Trophoblast cell (in vitro differentiated cells and primary cell): ENCODE measurements around the gene NR3C1.

Experiments
- DNase-seq, 2 donors: peaks; one replicate each; pipeline ENCODE4 v3.0.0-alpha.2; 2016
- H2AFZ ChIP-seq: 2 replicates; pipeline ENCODE4 v1.6.1; 2013; ENCODE audit warnings: low read length, moderate library complexity, mild to moderate bottlenecking; ENCODE audit not compliant: insufficient read depth, poor library complexity
- H2AK5ac ChIP-seq: 2 replicates; pipeline ENCODE4 v1.6.1; 2013; ENCODE audit warnings: mild to moderate bottlenecking, low read length
- H2BK120ac ChIP-seq: 2 replicates; pipeline ENCODE4 v1.6.1; 2013; ENCODE audit warnings: low read length, mild to moderate bottlenecking, moderate library complexity; ENCODE audit not compliant: insufficient read depth, poor library complexity
- H2BK12ac ChIP-seq: 2 replicates; pipeline ENCODE4 v1.6.1; 2013; ENCODE audit warnings: mild to moderate bottlenecking, low read length, moderate library complexity
- H2BK5ac ChIP-seq: 2 replicates; pipeline ENCODE4 v1.6.1; 2013; ENCODE audit warnings: low read length, low read depth, moderate library complexity, mild to moderate bottlenecking; ENCODE audit not compliant: poor library complexity
- H3K14ac ChIP-seq: 2 replicates; pipeline ENCODE4 v1.6.1; 2013; ENCODE audit warnings: mild to moderate bottlenecking, low read length
- H3K18ac ChIP-seq: 2 replicates; pipeline ENCODE4 v1.6.1; 2013; ENCODE audit warnings: mild to moderate bottlenecking, low read length
- H3K23ac ChIP-seq: 2 replicates; pipeline ENCODE4 v1.6.1; 2013; ENCODE audit warnings: low read length
- H3K27ac ChIP-seq: 2 replicates; pipeline ENCODE4 v1.5.1; 2013; ENCODE audit warnings: low read depth, mild to moderate bottlenecking, inconsistent platforms, low read length, moderate library complexity
- H3K27me3 ChIP-seq: 2 replicates; pipeline ENCODE4 v1.6.1; 2013; ENCODE audit warnings: inconsistent platforms, mild to moderate bottlenecking, low read length, moderate library complexity; ENCODE audit not compliant: insufficient read depth
- H3K36me3 ChIP-seq, 2 experiments: 1 replicate in 1 of 2; 2 replicates in 1 of 2; pipeline ENCODE4 v1.6.1; 2013; ENCODE audit warnings: low read length in 2 of 2, mild to moderate bottlenecking in 2 of 2, moderate library complexity in 1 of 2; ENCODE audit not compliant: insufficient read depth in 2 of 2, control insufficient read depth in 1 of 2
- H3K4ac ChIP-seq: 2 replicates; pipeline ENCODE4 v1.6.1; 2013; ENCODE audit warnings: low read depth, mild to moderate bottlenecking, low read length, moderate library complexity
- H3K4me1 ChIP-seq, 2 experiments: 1 replicate in 1 of 2; 2 replicates in 1 of 2; pipeline ENCODE4 v1.6.1; 2013; ENCODE audit warnings: low read length in 2 of 2, mild to moderate bottlenecking in 2 of 2, moderate library complexity in 1 of 2; ENCODE audit not compliant: insufficient read depth in 2 of 2, control insufficient read depth in 1 of 2
- H3K4me2 ChIP-seq: 2 replicates; pipeline ENCODE4 v1.6.1; 2013; ENCODE audit warnings: inconsistent platforms, mild to moderate bottlenecking, low read length, moderate library complexity
- H3K4me3 ChIP-seq: 2 replicates; pipeline ENCODE4 v1.5.1; 2013; ENCODE audit warnings: mild to moderate bottlenecking, low read depth, low read length, inconsistent platforms
- H3K79me1 ChIP-seq: one replicate; pipeline ENCODE4 v1.6.1; 2013; ENCODE audit warnings: low read length
- H3K79me2 ChIP-seq: 2 replicates; pipeline ENCODE4 v1.6.1; 2013; ENCODE audit warnings: low read length, mild to moderate bottlenecking; ENCODE audit not compliant: control insufficient read depth, insufficient read depth, poor library complexity
- H3K9ac ChIP-seq: 2 replicates; pipeline ENCODE4 v1.6.1; 2013; ENCODE audit warnings: mild to moderate bottlenecking, low read length
- H3K9me3 ChIP-seq: 2 replicates; pipeline ENCODE4 v1.6.1; 2013; ENCODE audit warnings: low read depth, mild to moderate bottlenecking, control low read depth, inconsistent platforms, low read length; ENCODE audit not compliant: insufficient read depth
- H4K12ac ChIP-seq: 2 replicates; pipeline ENCODE4 v1.6.1; 2013; ENCODE audit warnings: low read depth, mild to moderate bottlenecking, low read length, moderate library complexity
- H4K8ac ChIP-seq: 2 replicates; pipeline ENCODE4 v1.6.1; 2013; ENCODE audit warnings: low read depth, mild to moderate bottlenecking, low read length, moderate library complexity
- H4K91ac ChIP-seq: one replicate; pipeline ENCODE4 v1.6.1; 2013; ENCODE audit warnings: low read depth, mild to moderate bottlenecking, low read length, moderate library complexity
- WGBS: extraction: QIAGEN DNeasy Blood & Tissue Kit; methylation state at CpG from one replicate; pipeline ENCODE4 v1.1.7; 2013; ENCODE audit warnings: missing lambda C conversion rate; ENCODE audit not compliant: insufficient read length, insufficient coverage; ENCODE audit errors: extremely low coverage; 5-methylcytosine and 5-hydroxymethylcytosine counted together

The NR3C1 gene

DNA sequence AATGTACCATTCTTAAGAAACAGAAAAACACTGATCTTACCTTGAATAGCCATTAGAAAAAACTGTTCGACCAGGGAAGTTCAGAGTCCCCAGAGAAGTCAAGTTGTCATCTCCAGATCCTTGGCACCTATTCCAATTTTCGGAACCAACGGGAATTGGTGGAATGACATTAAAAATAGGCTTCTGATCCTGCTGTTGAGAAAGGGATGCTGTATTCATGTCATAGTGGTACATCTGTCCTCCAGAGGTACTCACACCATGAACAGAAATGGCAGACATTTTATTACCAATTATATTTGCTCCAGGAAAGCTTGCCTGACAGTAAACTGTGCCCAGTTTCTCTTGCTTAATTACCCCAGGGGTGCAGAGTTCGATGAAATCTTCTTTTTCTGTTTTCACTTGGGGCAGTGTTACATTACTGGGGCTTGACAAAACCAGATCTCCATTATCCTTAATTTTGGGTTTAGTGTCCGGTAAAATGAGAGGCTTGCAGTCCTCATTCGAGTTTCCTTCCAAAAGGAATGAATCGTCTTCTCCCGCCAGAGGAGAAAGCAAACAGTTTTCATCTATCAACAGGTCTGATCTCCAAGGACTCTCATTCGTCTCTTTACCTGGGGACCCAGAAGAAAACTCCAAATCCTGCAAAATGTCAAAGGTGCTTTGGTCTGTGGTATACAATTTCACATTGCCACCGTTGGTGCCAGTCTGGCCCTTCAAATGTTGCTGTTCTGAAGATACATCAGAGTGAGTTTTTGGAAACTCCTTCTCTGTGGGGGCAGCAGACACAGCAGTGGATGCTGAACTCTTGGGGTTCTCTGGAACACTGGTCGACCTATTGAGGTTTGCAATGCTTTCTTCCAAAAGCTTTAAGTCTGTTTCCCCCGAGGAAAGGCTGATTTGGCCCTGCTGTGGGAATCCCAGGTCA is 3.6 kb downstream of the NR3C1 start:
- H3K9me3 ChIP-seq: no peaks in the 10 kb centered on the region
- H2AFZ ChIP-seq: no peak overlapping the region
- H3K4me1 ChIP-seq: peaks cover 0 to 5% of the 10 kb centered on the region in 2 experiments
- no peak overlapping the region for H2AK5ac ChIP-seq
- no peaks in the 10 kb centered on the region for H3K79me2 ChIP-seq
- no peak overlapping the region for H4K91ac ChIP-seq
- no CpG with 5 or more reads among the region's 12 CpGs for WGBS
- H4K12ac ChIP-seq: no peak overlapping the region
- no peak overlapping the region for H3K27ac ChIP-seq
- no peak for DNase-seq
- H2BK120ac ChIP-seq: no peak overlapping the region
- H3K23ac ChIP-seq: no peak overlapping the region
- H3K36me3 ChIP-seq: no peaks in the 10 kb centered on the region
- H2BK12ac ChIP-seq: no peak overlapping the region
- peaks cover 6% of the 10 kb centered on the region for H3K79me1 ChIP-seq
- H3K14ac ChIP-seq: no peak overlapping the region
- no peak overlapping the region for H3K4me2 ChIP-seq
- H3K4me3 ChIP-seq: no peak overlapping the region
- H3K9ac ChIP-seq: no peak overlapping the region
- no peak overlapping the region for H3K18ac ChIP-seq
- peaks cover 18% of the 10 kb centered on the region for H3K27me3 ChIP-seq
- no peak overlapping the region for H2BK5ac ChIP-seq
- H3K4ac ChIP-seq: no peak overlapping the region
- no peak overlapping the region for H4K8ac ChIP-seq

DNA sequence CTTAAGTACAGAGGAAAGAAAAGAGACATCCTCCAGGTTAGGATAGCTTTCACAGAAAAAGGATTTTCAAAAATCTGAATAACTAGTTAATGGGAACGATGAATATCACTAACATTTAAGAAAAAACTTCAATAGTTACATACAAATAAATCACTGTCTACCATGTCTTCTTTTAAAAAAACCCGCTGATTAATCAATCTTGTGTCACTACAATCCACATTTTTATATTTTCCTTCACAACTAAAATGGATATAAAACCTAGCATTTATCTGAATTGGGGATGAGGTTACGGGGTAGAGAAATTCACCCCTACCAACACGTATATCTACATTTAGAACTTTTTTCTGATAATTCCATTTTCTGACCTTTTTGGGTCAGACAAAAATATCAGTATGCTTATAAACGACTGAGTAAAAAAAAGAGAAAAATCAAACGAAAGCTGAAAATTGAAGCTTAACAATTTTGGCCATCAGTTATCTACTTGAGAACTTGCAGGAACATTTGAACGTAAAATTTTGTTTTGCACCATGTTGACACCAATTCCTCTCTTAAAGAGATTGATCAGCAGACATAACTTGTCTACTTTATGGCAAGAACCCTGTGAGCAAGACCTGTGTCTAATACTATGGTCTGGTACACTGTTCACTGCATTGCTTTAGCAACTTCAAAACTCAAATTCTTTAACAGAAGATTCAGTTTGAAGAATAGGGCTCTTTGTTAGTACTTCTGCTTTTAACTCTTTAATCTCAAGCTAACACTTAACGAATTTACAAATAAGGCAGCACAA is 4.8 kb downstream of the NR3C1 start:
- no peak overlapping the region for H2BK120ac ChIP-seq

DNA sequence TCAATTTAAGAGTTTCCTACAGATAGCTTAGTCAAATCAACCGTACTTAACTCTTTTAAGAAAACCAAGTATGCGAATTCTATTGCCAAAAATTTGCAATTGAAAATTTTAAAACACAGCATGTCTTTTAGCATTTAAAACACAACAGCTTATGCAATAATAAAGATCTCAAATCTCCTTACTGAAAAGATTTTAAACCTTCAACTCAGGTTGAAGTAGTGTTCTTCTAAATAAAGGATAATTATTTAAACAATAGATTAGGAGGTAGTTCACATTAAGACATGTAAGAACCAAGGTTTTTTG is 5.5 kb downstream of the NR3C1 start:
- no peaks in the 10 kb centered on the region for H3K79me1 ChIP-seq
- H3K36me3 ChIP-seq: no peaks in the 10 kb centered on the region
- no peak overlapping the region for H2BK5ac ChIP-seq
- H3K27me3 ChIP-seq: peaks cover 13% of the 10 kb centered on the region
- no peak overlapping the region for H3K23ac ChIP-seq
- H3K18ac ChIP-seq: no peak overlapping the region
- H4K12ac ChIP-seq: no peak overlapping the region
- no peak overlapping the region for H4K91ac ChIP-seq
- H3K9me3 ChIP-seq: no peaks in the 10 kb centered on the region
- H2BK12ac ChIP-seq: no peak overlapping the region
- H2BK120ac ChIP-seq: no peak overlapping the region
- H3K14ac ChIP-seq: no peak overlapping the region
- no peak overlapping the region for H3K4me3 ChIP-seq
- H4K8ac ChIP-seq: no peak overlapping the region
- no peak for DNase-seq
- no peak overlapping the region for H2AFZ ChIP-seq
- WGBS: no CpG with 5 or more reads among the region's 2 CpGs
- no peaks in the 10 kb centered on the region for H3K4me1 ChIP-seq
- H2AK5ac ChIP-seq: no peak overlapping the region
- H3K9ac ChIP-seq: no peak overlapping the region
- no peak overlapping the region for H3K4me2 ChIP-seq
- no peak overlapping the region for H3K27ac ChIP-seq
- no peaks in the 10 kb centered on the region for H3K79me2 ChIP-seq
- no peak overlapping the region for H3K4ac ChIP-seq

More for the DNA sequence above, 4.8 kb downstream of the NR3C1 start:
- H3K4ac ChIP-seq: no peak overlapping the region
- H3K18ac ChIP-seq: no peak overlapping the region
- no peak overlapping the region for H2AFZ ChIP-seq
- H3K4me1 ChIP-seq: peaks cover 0 to 2% of the 10 kb centered on the region in 2 experiments
- H3K27ac ChIP-seq: no peak overlapping the region
- no peak overlapping the region for H2AK5ac ChIP-seq
- no peak overlapping the region for H3K4me3 ChIP-seq
- no peak overlapping the region for H4K8ac ChIP-seq
- H3K23ac ChIP-seq: no peak overlapping the region
- H4K91ac ChIP-seq: no peak overlapping the region
- H3K36me3 ChIP-seq: no peaks in the 10 kb centered on the region
- 100% methylated on average over 1 of the region's 8 CpGs for WGBS
- no peak for DNase-seq
- no peaks in the 10 kb centered on the region for H3K79me2 ChIP-seq
- H3K9me3 ChIP-seq: no peaks in the 10 kb centered on the region
- no peak overlapping the region for H3K9ac ChIP-seq
- no peak overlapping the region for H2BK5ac ChIP-seq
- H3K79me1 ChIP-seq: peaks cover 3% of the 10 kb centered on the region
- no peak overlapping the region for H3K4me2 ChIP-seq
- peaks cover 18% of the 10 kb centered on the region for H3K27me3 ChIP-seq
- no peak overlapping the region for H3K14ac ChIP-seq
- H2BK12ac ChIP-seq: no peak overlapping the region
- no peak overlapping the region for H4K12ac ChIP-seq

DNA sequence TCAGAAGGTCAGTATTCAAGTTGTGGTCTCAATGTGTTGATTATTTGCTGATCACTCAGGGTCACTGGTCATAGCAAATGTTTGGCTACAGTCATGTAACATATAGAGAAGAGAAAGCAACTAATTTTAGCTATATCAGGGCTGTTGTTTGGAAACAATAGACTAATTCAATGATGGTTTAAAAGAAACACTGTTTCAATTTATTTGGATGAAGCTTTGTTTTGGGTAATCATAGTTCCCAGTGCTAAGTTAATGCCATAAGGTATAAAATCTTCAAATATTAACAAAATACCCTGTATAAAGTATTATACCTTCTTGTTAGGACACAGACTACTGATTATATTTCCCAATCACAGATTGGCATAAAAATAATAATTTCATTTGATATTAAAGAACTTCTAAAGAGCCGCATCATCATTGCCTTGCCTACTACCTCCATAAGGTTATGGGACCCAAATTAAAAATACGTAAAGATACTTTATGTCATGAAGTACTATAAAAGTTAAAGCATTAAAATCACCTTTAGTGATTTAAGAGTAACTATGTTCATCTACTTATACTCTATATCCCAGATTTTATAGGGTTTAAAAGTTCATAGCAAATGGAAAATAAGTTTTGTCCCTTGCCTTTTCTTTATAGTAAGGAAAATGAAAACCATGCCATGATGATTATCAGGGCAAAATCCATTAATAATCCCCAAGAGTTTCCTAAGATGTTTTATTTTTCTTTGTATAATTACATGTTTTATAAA is 6.0 kb downstream of the NR3C1 start:
- Histone ChIP-seq H3K14ac (no peak overlapping the region), H3K4ac (no peak overlapping the region), H3K9me3 (no peaks in the 10 kb centered on the region), H3K79me1 (no peaks in the 10 kb centered on the region), H2BK12ac (no peak overlapping the region), H3K36me3 (no peaks in the 10 kb centered on the region), H3K4me2 (no peak overlapping the region), H4K91ac (no peak overlapping the region), H2AFZ (no peak overlapping the region), H2BK5ac (no peak overlapping the region), H2AK5ac (no peak overlapping the region), H3K4me1 (no peaks in the 10 kb centered on the region), H4K8ac (no peak overlapping the region), H3K18ac (no peak overlapping the region), H4K12ac (no peak overlapping the region), H3K4me3 (no peak overlapping the region), H3K23ac (no peak overlapping the region), H3K27ac (no peak overlapping the region), H3K27me3 (peaks cover 8% of the 10 kb centered on the region), H3K79me2 (no peaks in the 10 kb centered on the region), H3K9ac (no peak overlapping the region), H2BK120ac (no peak overlapping the region)
- no peak for DNase-seq
- no CpG with 5 or more reads among the region's 2 CpGs for WGBS
